Lower leg skin (tissue), 3 donors: ENCODE results near the gene CDSN.

Experiments used
- CTCF ChIP-seq, 3 donors: fragments of 450-650 bp; IDR thresholded peaks; one replicate each; pipeline ENCODE4 v1.5.1; 2016; ENCODE audit warnings: antibody characterized with exemption in 3 of 3, mild to moderate bottlenecking in 3 of 3, moderate library complexity in 2 of 3
- POLR2A ChIP-seq, 2 donors: fragments of 450-650 bp; IDR thresholded peaks; one replicate each; pipeline ENCODE4 v1.6.1; 2016 to 2017; ENCODE audit warnings: antibody characterized with exemption in 2 of 2, mild to moderate bottlenecking in 1 of 2, moderate library complexity in 1 of 2

DNA sequence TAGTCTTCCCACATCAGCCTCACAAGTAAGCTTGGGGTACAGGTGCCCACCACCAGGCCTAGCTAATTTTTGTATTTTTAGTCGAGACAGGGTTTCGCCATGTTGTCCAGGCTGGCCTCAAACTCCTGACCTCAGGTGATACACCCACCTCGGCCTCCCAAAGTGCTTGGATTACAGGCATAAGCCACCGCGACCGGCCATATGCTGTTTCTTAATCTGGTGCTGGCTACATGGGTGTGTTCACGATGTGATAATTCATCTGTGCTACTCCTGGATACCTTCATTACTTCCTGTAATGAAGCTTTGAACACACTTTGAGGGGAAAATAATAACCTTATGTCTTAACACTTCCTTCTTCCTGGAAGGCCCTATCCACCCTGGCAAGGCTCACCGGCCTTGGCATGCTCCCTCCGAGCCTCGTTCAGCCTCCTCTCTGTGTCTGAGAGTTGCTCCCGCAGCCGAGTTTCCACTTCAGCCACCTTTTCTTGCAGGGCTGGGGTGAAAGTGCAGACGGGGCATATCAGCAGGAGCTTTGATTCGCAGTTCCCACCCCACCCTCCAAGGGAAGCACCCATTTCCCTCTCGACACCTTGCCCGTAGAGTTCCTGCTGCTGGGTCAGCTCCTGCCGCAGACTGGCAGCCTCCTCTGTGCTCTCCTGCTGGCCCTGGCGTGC, 24.2 kb upstream of the CDSN start:
- no peak for TF ChIP-seq CTCF (IDR thresholded peaks at IDR 0.05)
- TF ChIP-seq POLR2A (IDR thresholded peaks at IDR 0.05), result no peak
